Heart left ventricle (tissue), 16 donors: Measurements from ENCODE around the gene PCBD1. TPM values are rescaled to one million over a fixed set of nuclear protein-coding genes. Genes with fewer than 3 reads are reported as not detected.
A peak's percentile ranks its signal among the peaks of the same experiment; 100 is the strongest.

Experiments used
- ATAC-seq, 4 donors: fragments of 200-7000 bp; cut with Tn5 transposase; one replicate each; pipeline ENCODE4 v1.9.1; 2020 to 2022; ENCODE audit warnings: moderate library complexity in 4 of 4, mild to moderate bottlenecking in 3 of 4, moderate number of reproducible peaks in 1 of 4
- DNase-seq, 5 donors: peaks; one replicate each; pipeline ENCODE4 v3.0.0-alpha.2; 2020
- H3K27ac ChIP-seq, 12 donors: fragments of 200-600 bp; sonication (generic) in 4 of 12; one replicate each; pipeline versions ENCODE4 v1.5.0 to v1.8.0; 2016 to 2022; ENCODE audit warnings: mild to moderate bottlenecking in 2 of 12
- H3K27me3 ChIP-seq, 9 donors: fragments of 200-600 bp; sonication (generic) in 2 of 9; one replicate each; pipeline versions ENCODE4 v1.5.1 to v1.8.0; 2016 to 2022; ENCODE audit warnings: mild to moderate bottlenecking in 3 of 9
- H3K36me3 ChIP-seq, 9 donors: fragments of 200-600 bp; sonication (generic) in 2 of 9; one replicate each; pipeline versions ENCODE4 v1.5.0 to v1.8.0; 2018 to 2022; ENCODE audit warnings: mild to moderate bottlenecking in 2 of 9
- H3K4me1 ChIP-seq, 12 donors: fragments of 200-600 bp; sonication (generic) in 4 of 12; one replicate each; pipeline versions ENCODE4 v1.5.0 to v1.8.0; 2016 to 2022; ENCODE audit warnings: mild to moderate bottlenecking in 3 of 12
- H3K4me3 ChIP-seq, 12 donors: fragments of 200-600 bp; sonication (generic) in 4 of 12; one replicate each; pipeline versions ENCODE4 v1.5.0 to v1.8.0; 2017 to 2022; ENCODE audit warnings: mild to moderate bottlenecking in 9 of 12, moderate library complexity in 4 of 12
- H3K9me3 ChIP-seq, 12 donors: fragments of 200-600 bp; sonication (generic) in 4 of 12; one replicate each; pipeline versions ENCODE4 v1.5.0 to v1.8.0; 2016 to 2022; ENCODE audit warnings: mild to moderate bottlenecking in 1 of 12
- CTCF ChIP-seq, 12 donors: fragments of 200-600 bp; sonication (generic) in 4 of 12; IDR thresholded peaks; one replicate each; pipeline versions ENCODE4 v1.5.0 to v1.8.0; 2018 to 2022; ENCODE audit warnings: antibody characterized with exemption in 12 of 12, mild to moderate bottlenecking in 5 of 12
- POLR2A ChIP-seq, 2 donors: fragments of 450-650 bp; IDR thresholded peaks; one replicate each; pipeline ENCODE4 v1.6.1; 2017; ENCODE audit warnings: antibody characterized with exemption in 2 of 2, mild to moderate bottlenecking in 2 of 2, moderate library complexity in 2 of 2
- WGBS, 4 donors: extraction: QIAGEN DNeasy Blood & Tissue Kit in 2 of 4; methylation state at CpG; one replicate each; pipeline versions ENCODE4 v1.1.5 to v1.1.7; 2013 to 2018; 5-methylcytosine and 5-hydroxymethylcytosine counted together
- intact Hi-C, 10 donors: fragments of 100-400 bp; cut with DNase I; formaldehyde crosslinking; loops; one replicate each; pipeline versions ENCODE4 v1.11.1 to v1.14.2; 2022
- polyA plus RNA-seq, 2 donors: library from polyadenylated mRNA; stranded (reverse); fragments of 200-250 nt; gene quantifications; one replicate each; pipeline ENCODE4 v1.2.3, GENCODE V29; 2013
- total RNA-seq, 9 donors: library from RNA; depleted of rRNA in 2 of 9; stranded (reverse); fragments of >200 nt in 2 of 9; fragmentation: NEBNext Ultra II Directional in 3 of 9; extraction: Animal tissue kit (Norgen Biotek cat#: 25700) in 3 of 9; gene quantifications; one replicate each; pipeline versions ENCODE4 v1.1.0 to v1.2.4, GENCODE V29; 2016 to 2023
- donor health status: ischemic (EF 13 %, LVEDD 7.1; RV severe dilation, severe dysfunction).
- donor health status: healthy with polysubstance abuse.
- donor health status: DM: no; HTN: yes; CAD: no.
- donor health status: DM: no; HTN: no; CAD: no.
- donor health status: ischemic (EF 25% LVEDD 6.9; RV normal size, moderate dysfunction).
- donor health status: ischemic (EF 25% LVEDD 5.7; RV mildly dilated, moderate dysfunction).
- donor health status: healthy.
- donor health status: DM: yes; HTN: yes; CAD: no.
- donor health status: ischemic (EF 35%, LVEDD 5.7; RV mildly dilated, moderate dysfunction).
- donor health status: nonischemic (EF 11% LVEDD 7.7; RV severe dilation, severe dysfunction).
- donor health status: DM: yes; HTN: yes; CAD: no.
- donor health status: PGD.
- donor health status: ischemic (EF 29% LVEDD 5.4; RV normal size, mild dysfunction).
- donor health status: nonischemic (EF 23%, LVEDD 6.1; RV moderate dilation, normal function).

Gene PCBD1
- total and polyA plus RNA-seq, 11 donors = 103 to 189 (median 144) TPM

GRCh38 chr10:70903262-70903921 lies 15.0 kb upstream of the PCBD1 start:
- Histone ChIP-seq H3K9me3 (no peaks in the 10 kb centered on the region), H3K4me3 (no peak overlapping the region), H3K36me3 (no peaks in the 10 kb centered on the region), H3K4me1 (peaks cover 0 to 24% (median 9%) of the 10 kb centered on the region in 12 donors), H3K27me3 (no peaks in the 10 kb centered on the region), H3K27ac (no peak overlapping the region)
- TF ChIP-seq POLR2A (IDR thresholded peaks at IDR 0.05) (no peak), CTCF (IDR thresholded peaks at IDR 0.05) (peak; percentile 84 to 95 (median 91))
- 48 to 55% (median 52%) methylated on average over 14 of the region's 14 CpGs for WGBS, 4 donors
- ATAC-seq (peak; percentile 61 to 72 (median 64)), DNase-seq (peak in 4 of 5 donors; percentile 68 to 79 (median 70))
- intact Hi-C loops = loop anchor here in 6 of 10 donors (1.0 to 10.0 kb wide), 7 partner anchors 309 to 384 kb away; partner anchors contain the start of gene UNC5B (in 2 of the 6)

GRCh38 chr10:70902661-70903261 lies 14.4 kb upstream of the PCBD1 start:
- H3K4me3 ChIP-seq = no peak overlapping the region
- intact Hi-C loops = loop anchor here in 6 of 10 donors (1.0 to 10.0 kb wide), 7 partner anchors 310 to 385 kb away; partner anchors contain the start of gene UNC5B (in 2 of the 6)
- H3K36me3 ChIP-seq = no peaks in the 10 kb centered on the region
- H3K27me3 ChIP-seq = no peaks in the 10 kb centered on the region
- no peak for DNase-seq
- H3K27ac ChIP-seq = no peak overlapping the region
- peaks cover 0 to 19% (median 7%) of the 10 kb centered on the region in 12 donors for H3K4me1 ChIP-seq
- no peak for ATAC-seq
- H3K9me3 ChIP-seq = no peaks in the 10 kb centered on the region
- WGBS, 4 donors = 55 to 61% (median 57%) methylated on average over 5 of the region's 5 CpGs
- TF ChIP-seq CTCF (IDR thresholded peaks at IDR 0.05) = no peak
- no peak for TF ChIP-seq POLR2A (IDR thresholded peaks at IDR 0.05)

- peaks cover 0 to 9% (median 3%) of the 10 kb centered on the region in 12 donors for H3K4me1 ChIP-seq
- intact Hi-C loops = loop anchor here in 3 of 10 donors (5.0 to 10.0 kb wide), 5 partner anchors 311 to 386 kb away; partner anchors contain the start of gene UNC5B (in 2 of the 3)
- ATAC-seq = no peak
- H3K27ac ChIP-seq = no peak overlapping the region
- no peaks in the 10 kb centered on the region for H3K36me3 ChIP-seq
- no peak for DNase-seq
- no peaks in the 10 kb centered on the region for H3K9me3 ChIP-seq
- WGBS, 4 donors = 92 to 95% (median 94%) methylated on average over 9 to 13 of the region's 13 CpGs
- no peaks in the 10 kb centered on the region for H3K27me3 ChIP-seq
- TF ChIP-seq POLR2A (IDR thresholded peaks at IDR 0.05) = no peak
- H3K4me3 ChIP-seq = no peak overlapping the region
Observed at GRCh38 chr10:70901276-70901878, 13.0 kb upstream of the PCBD1 start.

GRCh38 chr10:70899096-70899495 lies 10.7 kb upstream of the PCBD1 start:
- H3K27me3 ChIP-seq = no peaks in the 10 kb centered on the region
- no peak overlapping the region for H3K27ac ChIP-seq
- H3K4me1 ChIP-seq = peaks cover 0 to 9% (median 3%) of the 10 kb centered on the region in 12 donors
- no peaks in the 10 kb centered on the region for H3K36me3 ChIP-seq
- TF ChIP-seq POLR2A (IDR thresholded peaks at IDR 0.05) = no peak
- no peak for TF ChIP-seq CTCF (IDR thresholded peaks at IDR 0.05)
- no peak overlapping the region for H3K4me3 ChIP-seq
- H3K9me3 ChIP-seq = no peaks in the 10 kb centered on the region
- ATAC-seq = no peak
- intact Hi-C loops = loop anchor here in 1 of 10 donors (10.0 kb wide), 1 partner anchor 586 kb away; no protein-coding TSS in a partner anchor
- no peak for DNase-seq
- WGBS, 4 donors = 86 to 95% (median 89%) methylated on average over 4 of the region's 4 CpGs
